ENCODE measurements around the gene JUN. TPM values are rescaled to one million over a fixed set of nuclear protein-coding genes. Genes with fewer than 3 reads are reported as not detected.

The JUN gene
- total and polyA plus RNA-seq, 2 donors from 2014 or later = 41.8 to 109 TPM

DNA sequence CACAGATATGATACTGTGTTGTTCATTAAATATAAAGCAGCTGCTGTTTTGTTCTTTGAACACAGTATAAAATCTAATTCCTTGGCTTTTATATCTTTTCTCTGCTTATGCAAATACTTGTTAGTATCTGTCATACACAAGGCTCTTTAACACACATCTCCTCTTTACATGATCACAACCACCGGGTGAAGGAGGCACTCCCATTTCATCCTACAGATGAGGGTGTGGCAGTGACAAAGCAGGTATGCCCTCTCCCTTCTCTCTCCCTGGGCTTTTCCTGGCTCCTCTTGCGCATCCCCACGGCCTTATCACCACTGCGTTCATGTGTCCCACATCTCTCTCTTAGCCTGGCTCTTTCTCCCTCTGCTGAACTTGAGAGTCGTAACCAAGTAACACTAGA lies 38.2 kb downstream of the JUN start:
- FAIRE-seq = no peak
- no peak overlapping the region for H3K27ac ChIP-seq (ENCODE audit: low read depth in 2 of 2, low read length in 2 of 2)
- TF ChIP-seq, protein P1, sequence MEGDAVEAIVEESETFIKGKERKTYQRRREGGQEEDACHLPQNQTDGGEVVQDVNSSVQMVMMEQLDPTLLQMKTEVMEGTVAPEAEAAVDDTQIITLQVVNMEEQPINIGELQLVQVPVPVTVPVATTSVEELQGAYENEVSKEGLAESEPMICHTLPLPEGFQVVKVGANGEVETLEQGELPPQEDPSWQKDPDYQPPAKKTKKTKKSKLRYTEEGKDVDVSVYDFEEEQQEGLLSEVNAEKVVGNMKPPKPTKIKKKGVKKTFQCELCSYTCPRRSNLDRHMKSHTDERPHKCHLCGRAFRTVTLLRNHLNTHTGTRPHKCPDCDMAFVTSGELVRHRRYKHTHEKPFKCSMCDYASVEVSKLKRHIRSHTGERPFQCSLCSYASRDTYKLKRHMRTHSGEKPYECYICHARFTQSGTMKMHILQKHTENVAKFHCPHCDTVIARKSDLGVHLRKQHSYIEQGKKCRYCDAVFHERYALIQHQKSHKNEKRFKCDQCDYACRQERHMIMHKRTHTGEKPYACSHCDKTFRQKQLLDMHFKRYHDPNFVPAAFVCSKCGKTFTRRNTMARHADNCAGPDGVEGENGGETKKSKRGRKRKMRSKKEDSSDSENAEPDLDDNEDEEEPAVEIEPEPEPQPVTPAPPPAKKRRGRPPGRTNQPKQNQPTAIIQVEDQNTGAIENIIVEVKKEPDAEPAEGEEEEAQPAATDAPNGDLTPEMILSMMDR (IDR thresholded peaks at IDR 0.05; ENCODE audit: borderline replicate concordance, extremely low read depth, insufficient read depth) = no peak
- intact Hi-C loops (cut with DNase I) = loop anchor here (10.0 kb wide), 1 partner anchor 959 kb away; no protein-coding TSS in a partner anchor
- H3K4me3 ChIP-seq (ENCODE audit: low read length in 3 of 3) = no peak overlapping the region
- H3K36me3 ChIP-seq (ENCODE audit: control insufficient read depth in 2 of 3, insufficient read depth in 3 of 3, low read length in 3 of 3) = no peaks in the 10 kb centered on the region
- H3K4me1 ChIP-seq (ENCODE audit: control insufficient read depth in 2 of 3, insufficient read depth in 2 of 3, low read depth in 1 of 3, low read length in 3 of 3) = no peaks in the 10 kb centered on the region
- no peaks in the 10 kb centered on the region for H3K27me3 ChIP-seq (ENCODE audit: control insufficient read depth, insufficient read depth, low read length)
- DNase-seq = no peak
- no peak overlapping the region for H3K9ac ChIP-seq (ENCODE audit: low read length in 3 of 3)
- H3K9me3 ChIP-seq (ENCODE audit: control insufficient read depth in 2 of 3, insufficient read depth in 1 of 3, low read length in 3 of 3) = no peaks in the 10 kb centered on the region

DNA sequence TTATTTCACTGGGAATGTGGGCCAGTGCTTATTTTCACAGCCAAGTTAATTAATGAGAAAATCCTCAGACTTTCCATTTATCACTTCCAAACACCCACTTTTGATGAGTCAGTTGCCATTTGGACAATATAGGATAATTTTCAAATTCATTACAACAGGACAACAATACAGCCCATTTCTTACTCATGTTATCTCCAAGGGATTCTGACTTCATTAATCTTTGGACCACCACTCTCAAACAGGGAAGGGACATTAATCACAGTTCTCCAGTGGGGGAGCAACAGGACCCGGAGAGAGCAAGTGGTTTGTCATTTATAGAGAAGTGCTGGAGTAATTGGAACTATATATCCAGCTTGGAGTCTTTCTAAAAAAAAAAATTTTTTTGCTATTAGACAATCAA lies 38.7 kb downstream of the JUN start:
- no peaks in the 10 kb centered on the region for H3K4me1 ChIP-seq (ENCODE audit: control insufficient read depth in 2 of 3, insufficient read depth in 2 of 3, low read depth in 1 of 3, low read length in 3 of 3)
- H3K27ac ChIP-seq (ENCODE audit: low read depth in 2 of 2, low read length in 2 of 2) = no peak overlapping the region
- H3K4me3 ChIP-seq (ENCODE audit: low read length in 3 of 3) = no peak overlapping the region
- no peaks in the 10 kb centered on the region for H3K36me3 ChIP-seq (ENCODE audit: control insufficient read depth in 2 of 3, insufficient read depth in 3 of 3, low read length in 3 of 3)
- H3K27me3 ChIP-seq (ENCODE audit: control insufficient read depth, insufficient read depth, low read length) = no peaks in the 10 kb centered on the region
- FAIRE-seq = no peak
- H3K9ac ChIP-seq (ENCODE audit: low read length in 3 of 3) = no peak overlapping the region
- TF ChIP-seq, protein P1 (IDR thresholded peaks at IDR 0.05; ENCODE audit: borderline replicate concordance, extremely low read depth, insufficient read depth) = no peak
- H3K9me3 ChIP-seq (ENCODE audit: control insufficient read depth in 2 of 3, insufficient read depth in 1 of 3, low read length in 3 of 3) = no peaks in the 10 kb centered on the region
- DNase-seq = no peak
- intact Hi-C loops (cut with DNase I) = loop anchor here (10.0 kb wide), 1 partner anchor 960 kb away; no protein-coding TSS in a partner anchor

DNA sequence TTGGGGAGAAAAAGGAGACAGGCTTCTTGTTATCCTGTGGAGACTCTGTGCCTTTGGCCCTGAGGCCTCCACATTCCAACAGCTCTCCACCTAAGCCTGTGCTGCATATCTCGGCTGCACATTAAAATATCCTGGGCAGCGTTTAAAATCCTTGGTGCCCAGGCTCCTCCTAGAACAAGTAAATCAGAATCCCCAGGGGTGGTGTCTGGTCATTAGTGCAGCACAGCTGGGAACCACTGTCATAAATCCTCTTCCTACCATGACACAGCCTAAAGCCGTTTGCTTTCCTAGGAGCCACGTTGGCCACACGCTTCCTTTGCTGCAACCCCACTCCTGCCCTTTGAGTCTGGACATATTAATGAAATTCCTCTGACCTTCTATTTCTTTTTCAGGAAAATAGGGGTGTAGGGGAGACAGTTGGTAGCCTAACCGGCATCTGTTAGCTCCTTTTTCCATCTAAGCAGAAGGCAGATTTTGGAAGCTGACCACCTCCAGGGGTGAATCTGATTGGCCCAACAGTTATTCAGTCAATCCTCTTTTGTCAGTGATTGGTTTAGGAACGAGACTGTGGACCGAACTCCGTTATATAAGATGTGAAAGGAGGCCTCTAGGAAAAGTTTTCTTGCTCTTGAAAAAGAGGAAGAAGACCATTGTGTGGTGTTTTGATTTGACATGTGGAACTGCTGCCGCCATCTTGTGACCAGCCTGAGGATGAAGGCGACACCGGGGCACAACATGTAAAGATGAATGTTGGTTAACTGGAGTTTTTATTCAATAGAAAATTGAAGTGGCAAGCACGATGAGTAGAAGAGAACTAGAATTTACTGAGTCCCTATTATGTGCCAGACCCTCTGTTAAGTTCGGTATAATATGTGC lies 41.9 kb downstream of the JUN start:
- no peaks in the 10 kb centered on the region for H3K27me3 ChIP-seq (ENCODE audit: control insufficient read depth, insufficient read depth, low read length)
- no peak overlapping the region for H3K9ac ChIP-seq (ENCODE audit: low read length in 3 of 3)
- DNase-seq (peak in 1 of 5 donors; percentile 33), FAIRE-seq (no peak)
- no peak overlapping the region for H3K4me3 ChIP-seq (ENCODE audit: low read length in 3 of 3)
- H3K36me3 ChIP-seq (ENCODE audit: control insufficient read depth in 2 of 3, insufficient read depth in 3 of 3, low read length in 3 of 3) = no peaks in the 10 kb centered on the region
- H3K9me3 ChIP-seq (ENCODE audit: control insufficient read depth in 2 of 3, insufficient read depth in 1 of 3, low read length in 3 of 3) = no peaks in the 10 kb centered on the region
- intact Hi-C loops (cut with DNase I) = loop anchor here (10.0 kb wide), 1 partner anchor 963 kb away; no protein-coding TSS in a partner anchor
- H3K27ac ChIP-seq (ENCODE audit: low read depth in 2 of 2, low read length in 2 of 2) = no peak overlapping the region
- TF ChIP-seq, protein P1 (IDR thresholded peaks at IDR 0.05; ENCODE audit: borderline replicate concordance, extremely low read depth, insufficient read depth) = no peak
- H3K4me1 ChIP-seq (ENCODE audit: control insufficient read depth in 2 of 3, insufficient read depth in 2 of 3, low read depth in 1 of 3, low read length in 3 of 3) = no peaks in the 10 kb centered on the region

Data from kidney (tissue), 14 donors.